Measurements from ENCODE around the gene ACTR8. TPM values are rescaled to one million over a fixed set of nuclear protein-coding genes. Genes with fewer than 3 reads are reported as not detected.

The ACTR8 gene
- total RNA-seq, 4 donors from 2014 or later: 16.7 to 22.1 (median 21.5) TPM

DNA sequence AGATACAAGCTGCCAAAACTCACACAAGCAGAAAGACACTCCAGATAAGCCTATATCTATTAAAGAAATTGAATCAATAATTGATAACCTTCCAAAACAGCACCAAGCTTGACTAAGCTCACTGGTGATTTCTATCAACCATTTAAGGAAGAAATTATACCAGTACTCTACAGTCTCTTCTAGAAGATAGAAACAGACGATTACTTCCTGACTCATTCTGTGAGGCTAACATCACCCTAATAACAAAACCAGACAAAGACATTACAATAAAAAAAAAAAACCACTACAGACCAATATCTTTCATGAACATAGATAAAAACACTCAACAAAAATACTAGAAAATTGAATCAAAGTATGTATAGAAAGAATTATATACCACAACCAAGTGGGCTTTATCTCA, 55.9 kb downstream of the ACTR8 start:
- ATAC-seq (ENCODE audit: low FRiP score): no peak
- TF ChIP-seq, protein P1, sequence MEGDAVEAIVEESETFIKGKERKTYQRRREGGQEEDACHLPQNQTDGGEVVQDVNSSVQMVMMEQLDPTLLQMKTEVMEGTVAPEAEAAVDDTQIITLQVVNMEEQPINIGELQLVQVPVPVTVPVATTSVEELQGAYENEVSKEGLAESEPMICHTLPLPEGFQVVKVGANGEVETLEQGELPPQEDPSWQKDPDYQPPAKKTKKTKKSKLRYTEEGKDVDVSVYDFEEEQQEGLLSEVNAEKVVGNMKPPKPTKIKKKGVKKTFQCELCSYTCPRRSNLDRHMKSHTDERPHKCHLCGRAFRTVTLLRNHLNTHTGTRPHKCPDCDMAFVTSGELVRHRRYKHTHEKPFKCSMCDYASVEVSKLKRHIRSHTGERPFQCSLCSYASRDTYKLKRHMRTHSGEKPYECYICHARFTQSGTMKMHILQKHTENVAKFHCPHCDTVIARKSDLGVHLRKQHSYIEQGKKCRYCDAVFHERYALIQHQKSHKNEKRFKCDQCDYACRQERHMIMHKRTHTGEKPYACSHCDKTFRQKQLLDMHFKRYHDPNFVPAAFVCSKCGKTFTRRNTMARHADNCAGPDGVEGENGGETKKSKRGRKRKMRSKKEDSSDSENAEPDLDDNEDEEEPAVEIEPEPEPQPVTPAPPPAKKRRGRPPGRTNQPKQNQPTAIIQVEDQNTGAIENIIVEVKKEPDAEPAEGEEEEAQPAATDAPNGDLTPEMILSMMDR (IDR thresholded peaks at IDR 0.05): no peak
- DNase-seq (ENCODE audit: low spot score): no peak

DNA sequence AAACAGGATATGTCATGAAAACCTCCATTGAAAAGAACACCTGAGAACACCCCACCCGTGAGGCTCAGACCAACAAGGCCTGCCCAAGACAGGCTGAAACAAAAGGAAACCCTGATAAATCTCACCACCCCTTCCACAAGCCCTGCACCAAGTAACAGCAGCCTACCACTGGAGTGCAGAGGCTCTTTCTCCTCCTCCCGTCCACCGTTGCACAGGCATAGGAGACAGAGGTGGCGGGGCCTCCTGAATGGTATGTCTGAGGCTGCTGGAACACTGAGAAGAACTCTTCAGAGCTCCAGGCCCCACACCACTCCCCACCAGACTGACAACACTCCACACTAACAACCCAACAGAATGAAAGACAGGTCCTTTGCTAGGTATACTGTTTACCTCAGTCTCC, 57.2 kb downstream of the ACTR8 start:
- ATAC-seq (ENCODE audit: low FRiP score) (no peak), DNase-seq (ENCODE audit: low spot score) (no peak)
- TF ChIP-seq, protein P1 (IDR thresholded peaks at IDR 0.05): no peak

DNA sequence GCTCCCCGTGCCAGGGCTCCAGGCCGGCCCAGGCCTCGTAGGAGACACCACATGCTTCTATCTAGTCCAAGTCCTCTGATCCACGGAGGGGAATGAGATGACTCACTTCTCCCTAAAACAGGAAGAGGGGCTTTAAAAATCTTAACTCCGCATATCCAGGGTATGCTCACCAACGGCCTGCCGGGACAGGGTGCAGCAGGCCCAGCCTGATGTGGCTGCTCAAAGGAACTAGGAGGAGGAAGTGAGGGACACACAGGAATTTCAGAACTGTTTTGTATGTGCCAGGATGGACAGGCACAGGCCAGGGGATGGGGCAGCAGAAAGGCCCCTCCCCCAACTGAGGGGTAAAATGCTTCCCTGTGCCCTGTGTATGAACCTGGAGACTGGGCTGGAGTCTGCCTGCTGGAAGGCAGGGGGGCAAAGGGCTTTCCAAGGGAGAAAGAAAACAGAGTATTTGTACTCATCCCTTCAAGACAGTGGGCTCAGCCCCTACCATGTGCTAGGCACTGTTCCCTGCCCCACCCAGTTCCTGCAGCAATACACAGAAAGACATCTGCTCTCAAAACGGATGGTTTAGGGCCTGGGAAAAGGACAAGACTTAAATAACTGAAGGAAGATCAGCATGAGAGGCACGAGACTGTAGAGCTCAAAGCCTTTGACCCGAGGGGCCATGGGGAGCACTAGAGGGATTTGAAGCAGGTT, 57.8 kb downstream of the ACTR8 start:
- no peak for DNase-seq (ENCODE audit: low spot score)
- TF ChIP-seq, protein P1 (IDR thresholded peaks at IDR 0.05): no peak
- ATAC-seq (ENCODE audit: low FRiP score): no peak

DNA sequence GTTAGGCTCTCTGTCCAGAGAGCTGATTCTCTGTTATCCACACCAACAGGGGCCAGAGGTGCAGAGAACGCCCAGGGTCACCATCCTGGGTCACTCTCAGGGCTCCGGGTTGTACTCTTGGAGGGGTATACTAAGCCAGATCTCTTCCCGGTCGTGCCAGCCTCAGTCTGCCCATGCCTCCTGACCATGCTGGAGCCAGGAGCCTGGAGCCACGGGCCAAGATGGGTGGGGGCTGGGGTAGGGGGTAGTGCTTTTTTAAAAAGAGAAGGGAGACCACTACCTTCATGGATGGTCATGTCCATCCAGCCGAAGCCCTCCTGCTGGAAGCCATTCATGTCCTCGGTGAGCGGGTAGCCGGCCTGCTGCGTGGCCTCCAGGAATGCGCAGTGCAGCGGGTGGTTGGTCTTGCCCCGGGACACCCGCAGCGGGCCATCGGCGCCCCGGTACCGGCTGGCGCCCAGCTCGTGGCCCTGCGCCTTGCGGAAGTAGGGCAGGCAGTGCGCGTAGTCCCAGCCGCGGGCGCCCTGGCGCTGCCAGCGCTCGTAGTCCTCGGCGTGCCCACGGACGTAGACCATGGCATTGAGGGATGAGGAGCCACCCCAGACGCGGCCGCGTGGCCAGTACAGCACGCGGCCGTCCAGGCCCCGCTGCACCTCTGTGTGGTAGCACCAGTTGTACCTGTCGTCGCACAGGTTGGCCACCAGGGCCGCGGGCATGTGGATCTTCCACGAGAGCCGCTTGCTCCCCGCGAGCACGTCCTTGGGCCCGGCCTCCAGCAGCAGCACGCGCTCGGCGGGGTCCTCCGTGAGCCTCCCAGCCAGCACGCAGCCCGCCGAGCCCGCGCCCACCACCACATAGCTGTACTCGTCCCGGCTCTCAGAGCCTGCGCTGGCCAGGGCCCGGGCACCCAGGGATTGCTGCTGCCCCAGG, 58.7 kb downstream of the ACTR8 start:
- TF ChIP-seq, protein P1 (IDR thresholded peaks at IDR 0.05): no peak
- ATAC-seq (ENCODE audit: low FRiP score) (no peak), DNase-seq (ENCODE audit: low spot score) (no peak)

DNA sequence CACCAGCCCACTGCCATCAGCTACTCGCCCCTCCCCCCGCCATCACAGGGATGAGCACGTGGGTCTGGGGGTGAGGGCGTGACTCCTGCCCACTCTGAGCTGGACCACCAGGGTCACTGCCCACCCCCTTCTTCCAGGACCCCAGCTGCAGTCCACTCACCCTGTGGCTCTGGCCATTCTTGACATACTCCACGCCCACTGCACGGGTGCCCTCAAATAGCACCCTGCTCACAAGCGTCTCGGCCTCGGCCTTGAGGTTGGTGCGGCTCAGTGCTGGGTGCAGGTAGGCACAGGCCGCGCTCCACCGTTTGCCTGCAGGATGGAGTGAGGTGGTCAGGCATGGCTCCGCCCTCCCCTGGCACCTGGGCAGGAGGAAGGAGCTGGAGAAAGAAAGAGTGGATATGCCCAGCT, 59.6 kb downstream of the ACTR8 start:
- TF ChIP-seq, protein P1 (IDR thresholded peaks at IDR 0.05): no peak
- DNase-seq (ENCODE audit: low spot score) (no peak), ATAC-seq (ENCODE audit: low FRiP score) (no peak)

DNA sequence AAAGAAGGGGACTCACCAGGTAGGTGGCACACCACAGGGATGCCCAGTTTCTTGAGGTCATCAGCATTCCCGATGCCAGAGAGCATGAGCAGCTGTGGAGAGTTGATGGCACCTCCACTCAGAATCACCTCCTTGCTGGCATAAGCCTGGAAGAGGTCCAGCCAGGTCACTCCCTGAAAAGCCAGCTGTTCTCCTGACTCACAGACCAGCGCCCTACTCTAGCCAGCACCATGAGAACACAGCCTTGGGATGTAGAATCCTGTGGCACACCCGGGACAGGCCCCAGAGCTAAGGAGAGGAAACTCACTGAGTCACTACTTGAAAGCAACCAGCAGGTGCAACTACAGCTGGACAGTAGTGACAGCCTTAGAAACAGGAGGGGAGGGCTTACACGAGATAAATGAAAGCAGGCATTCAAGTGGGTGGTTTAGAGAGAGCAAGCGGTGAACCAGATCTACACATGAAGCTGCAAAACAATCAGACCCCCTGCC, 60.3 kb downstream of the ACTR8 start:
- peak; percentile 33 for ATAC-seq (ENCODE audit: low FRiP score)

More for the DNA sequence above, 60.3 kb downstream of the ACTR8 start:
- TF ChIP-seq, protein P1 (IDR thresholded peaks at IDR 0.05): no peak
- no peak for DNase-seq (ENCODE audit: low spot score)

All from omental fat pad (tissue), 4 donors.